ENCODE data around the gene UCN2.
"Not testable (repeated sequence)": the region's sequence is repeated elsewhere in the genome, so short reads cannot be mapped to it uniquely, and the experiment has no call there.

UCN2 gene

DNA sequence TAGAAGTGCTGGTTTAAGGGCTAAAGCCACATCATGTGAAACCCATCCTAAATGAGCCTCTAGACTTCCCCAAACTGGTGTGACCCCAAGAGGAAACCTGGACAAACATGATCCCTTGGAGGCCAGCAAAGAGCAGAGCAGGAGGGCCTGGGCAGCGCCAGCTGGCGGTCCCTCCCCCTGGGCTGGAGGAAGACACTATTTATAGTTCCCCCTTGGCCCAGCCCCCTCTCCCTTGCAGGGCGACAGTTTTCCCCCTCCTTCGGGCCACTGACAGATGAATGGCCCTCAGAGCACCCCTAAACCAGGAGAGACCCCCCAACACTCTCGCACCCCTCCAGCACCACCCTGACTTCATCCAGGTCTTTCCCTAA lies 2.9 kb downstream of the UCN2 start:
- no peak for DNase-seq

DNA sequence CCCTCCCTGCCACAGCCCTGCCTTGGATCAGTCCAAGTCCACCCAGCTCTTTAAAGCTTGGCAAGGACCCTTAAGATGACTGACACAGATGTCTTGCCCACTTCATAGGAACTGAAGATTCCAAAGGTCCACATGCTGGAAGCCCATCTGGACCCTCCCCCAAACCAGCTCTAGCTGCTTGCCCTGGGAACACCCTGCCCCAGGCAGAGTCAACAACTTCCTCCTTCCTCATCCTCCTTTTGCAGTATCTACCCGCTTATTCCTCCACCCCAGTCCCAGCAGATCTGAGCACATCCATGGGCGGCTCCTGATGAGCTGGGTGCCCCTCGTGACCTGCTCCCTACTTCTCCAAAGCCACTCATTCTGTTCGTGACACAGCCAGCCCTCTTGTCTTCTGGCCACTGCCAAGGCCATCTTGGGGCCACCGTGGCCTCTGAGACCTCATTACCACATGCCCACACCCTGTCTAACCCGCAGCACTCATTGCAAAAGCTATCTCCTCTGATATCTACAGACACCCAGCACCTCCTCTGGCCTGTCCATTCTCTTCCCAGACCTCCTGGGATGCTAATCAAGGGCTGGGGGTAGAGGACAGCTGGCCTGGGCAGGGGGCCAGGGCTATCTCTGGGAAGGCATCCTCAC lies 5.0 kb downstream of the UCN2 start:
- no peak for DNase-seq

DNA sequence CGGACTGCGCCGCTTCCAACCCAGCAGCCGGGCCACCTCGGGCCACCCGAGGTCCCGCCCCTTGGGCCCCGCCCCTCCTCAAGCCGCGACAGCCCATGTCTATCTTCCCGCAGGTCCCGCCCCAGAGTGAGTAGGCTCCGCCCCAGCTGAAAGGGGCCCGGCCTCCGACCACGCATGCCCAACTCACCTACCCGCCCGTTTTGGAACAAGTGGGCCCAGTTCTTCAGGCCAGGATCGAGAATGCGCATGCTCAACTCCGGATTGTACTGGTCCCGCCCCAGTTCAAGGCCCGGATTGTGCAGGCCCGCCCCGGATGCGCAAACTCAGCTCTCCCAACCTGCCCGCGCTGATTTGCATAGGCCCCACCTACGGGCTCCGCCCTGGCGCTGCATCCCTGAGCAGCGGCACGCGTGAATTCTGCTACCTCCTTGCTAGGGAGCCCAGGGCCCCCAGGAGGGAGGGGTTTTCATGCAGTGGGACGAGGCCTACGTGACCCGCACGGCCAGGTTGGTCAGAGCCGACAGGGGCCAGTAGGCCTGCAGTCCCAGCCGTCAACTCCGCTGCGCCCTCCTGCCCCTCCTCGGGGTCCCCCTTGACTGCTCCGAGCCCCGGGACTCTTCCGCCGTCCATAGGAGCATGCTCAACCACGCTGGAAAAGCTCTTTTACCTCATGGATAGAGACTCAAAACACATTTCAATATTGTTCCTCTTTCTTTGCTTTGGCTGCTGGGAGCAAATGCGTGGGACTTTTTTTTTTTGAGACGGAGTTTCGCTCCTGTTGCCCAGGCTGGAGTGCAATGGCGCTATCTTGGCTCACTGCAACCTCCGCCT lies 6.6 kb downstream of the UCN2 start, which contains the start of gene PFKFB4:
TSS of gene PFKFB4 (minus strand) at position 8 of the 831 bp plus-strand sequence. CDS start 26 bp downstream, outside the sequence.
- peak; percentile 100 for DNase-seq

DNA sequence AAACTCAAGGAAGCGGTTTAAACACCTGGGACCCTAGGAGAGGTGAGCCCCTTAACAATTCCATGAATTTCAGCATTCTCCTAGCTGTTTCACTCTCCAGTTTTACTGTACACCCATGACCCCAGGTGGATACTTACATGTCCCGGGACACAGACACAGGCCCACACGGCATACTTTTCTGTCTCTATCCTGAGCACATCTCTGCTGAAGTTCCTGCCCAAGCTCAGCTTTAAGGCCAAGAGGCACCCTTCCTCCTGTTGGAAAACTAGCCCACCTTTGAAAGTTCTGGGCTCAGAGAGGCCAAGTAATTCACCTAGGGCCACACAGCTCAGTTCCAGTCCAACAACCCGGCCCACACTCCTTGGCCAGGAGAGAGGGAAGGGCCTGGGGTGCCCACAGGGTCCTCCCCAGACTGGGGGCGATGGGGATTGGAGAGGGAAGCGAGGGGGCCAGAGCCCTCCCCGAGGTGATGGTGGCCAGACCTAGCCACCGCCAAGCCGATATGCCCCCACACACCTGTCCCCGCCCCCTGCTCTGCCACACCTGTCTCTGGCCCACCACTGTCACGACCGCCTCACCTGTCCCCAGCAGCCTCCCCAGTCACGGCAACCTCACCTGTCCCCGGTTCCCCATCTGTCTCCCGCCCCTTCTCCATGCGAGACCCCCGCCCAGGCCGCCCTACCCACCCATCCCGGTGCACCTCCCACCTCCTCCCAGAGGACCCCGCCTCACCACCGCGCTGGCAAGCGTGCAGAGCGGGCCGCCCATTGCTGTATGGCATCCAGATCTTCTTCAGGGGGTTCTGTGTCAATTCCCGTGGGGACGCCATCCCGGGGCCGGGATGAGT lies 7.4 kb downstream of the UCN2 start:
- no peak for DNase-seq

DNA sequence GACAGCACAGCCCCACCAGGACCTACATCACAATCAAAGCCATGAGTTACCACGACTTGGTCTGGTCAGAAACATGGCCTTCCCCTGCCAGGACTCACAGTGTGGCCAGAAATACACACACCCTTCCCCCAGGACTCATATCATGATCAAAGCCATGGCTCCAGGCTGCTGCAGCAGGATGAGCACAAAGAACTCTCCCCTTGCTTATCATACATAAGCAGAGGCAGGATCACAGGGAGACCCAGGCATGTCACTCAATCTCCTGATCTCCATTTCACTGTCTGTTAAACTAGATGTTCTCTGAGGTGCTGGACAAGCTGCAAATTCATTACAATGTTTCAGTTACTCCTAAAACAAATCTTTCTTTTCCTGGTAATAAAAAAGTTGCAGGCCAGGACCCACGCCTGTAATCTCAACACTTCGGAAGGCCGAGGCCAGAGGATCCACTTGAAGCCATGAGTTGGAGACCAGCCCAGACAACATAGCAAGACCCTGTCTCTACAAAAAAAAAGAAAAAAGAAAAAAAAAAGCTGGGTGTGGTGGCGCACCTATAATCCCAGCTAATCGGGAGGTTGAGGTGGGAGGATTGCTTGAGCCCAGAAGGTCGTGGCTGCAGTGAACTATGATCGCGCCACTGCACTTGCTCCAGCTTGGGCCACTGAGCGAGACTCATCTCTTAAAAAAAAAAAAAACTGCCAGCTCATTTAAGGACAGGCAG lies 8.2 kb downstream of the UCN2 start:
- no peak for DNase-seq

DNA sequence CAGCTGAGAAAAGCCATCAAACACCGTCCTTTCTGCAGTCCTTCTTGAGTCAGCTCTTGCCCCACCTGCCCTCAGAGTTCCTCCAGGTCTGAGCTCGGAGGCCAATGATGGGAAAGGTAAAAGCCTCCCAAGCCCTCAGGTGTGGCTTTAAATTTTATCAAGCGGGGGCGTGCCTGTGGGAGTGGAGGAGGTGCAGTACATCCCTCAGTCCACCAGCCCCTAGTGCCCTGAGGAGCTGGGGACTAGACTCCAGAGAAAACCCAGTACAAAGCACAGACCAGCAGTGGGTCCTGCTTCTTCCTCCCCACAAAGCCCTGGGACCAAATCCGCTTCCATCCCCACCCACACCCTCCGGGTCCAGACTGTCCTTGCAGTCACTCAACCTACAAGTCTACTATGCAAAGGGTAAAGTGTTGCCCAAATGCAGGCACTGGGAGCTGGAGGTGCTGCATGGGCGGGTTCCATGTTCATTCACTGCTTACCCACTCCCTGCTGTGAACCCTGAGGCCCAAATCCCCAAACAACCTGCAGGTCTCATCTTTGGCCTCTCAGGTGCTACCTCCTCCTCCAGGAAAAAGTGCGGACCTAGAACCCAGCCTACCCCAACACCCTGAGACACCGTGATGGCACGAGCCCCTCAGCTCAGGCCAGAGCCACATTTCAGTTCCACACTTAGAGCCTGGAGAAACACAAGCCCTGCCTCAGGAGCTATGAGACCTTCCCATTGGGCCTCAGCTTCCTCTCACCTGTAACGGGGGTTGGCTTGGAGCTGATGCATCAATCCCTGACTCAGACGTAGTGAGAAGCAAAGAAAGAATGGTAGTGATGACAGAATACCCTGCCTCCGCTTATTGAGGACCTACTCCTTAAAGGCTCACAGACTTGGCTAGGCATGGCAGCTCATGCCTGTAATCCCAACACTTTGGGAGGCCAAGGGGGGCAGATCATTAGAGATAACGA lies 9.4 kb downstream of the UCN2 start:
- DNase-seq, result no peak

DNA sequence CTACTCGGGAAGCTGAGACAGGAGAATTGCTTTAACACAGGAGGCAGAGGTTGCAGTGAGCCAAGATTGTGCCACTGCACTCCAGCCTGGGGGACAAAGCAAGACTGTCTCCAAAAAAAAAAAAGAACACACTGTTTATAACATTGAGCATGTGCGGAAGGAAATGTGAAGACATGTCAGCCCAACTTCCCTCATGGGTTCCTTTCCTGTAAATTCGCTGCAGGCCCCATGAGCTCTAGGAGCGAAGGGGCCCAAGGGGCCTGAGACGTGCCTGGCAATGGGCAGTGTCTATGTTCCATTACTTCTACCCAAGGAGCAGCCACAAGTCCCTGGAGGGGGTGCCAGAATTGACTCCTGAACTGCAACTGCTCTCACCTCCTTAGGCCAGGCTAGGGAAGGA lies 10.2 kb downstream of the UCN2 start:
- no peak for DNase-seq

DNA sequence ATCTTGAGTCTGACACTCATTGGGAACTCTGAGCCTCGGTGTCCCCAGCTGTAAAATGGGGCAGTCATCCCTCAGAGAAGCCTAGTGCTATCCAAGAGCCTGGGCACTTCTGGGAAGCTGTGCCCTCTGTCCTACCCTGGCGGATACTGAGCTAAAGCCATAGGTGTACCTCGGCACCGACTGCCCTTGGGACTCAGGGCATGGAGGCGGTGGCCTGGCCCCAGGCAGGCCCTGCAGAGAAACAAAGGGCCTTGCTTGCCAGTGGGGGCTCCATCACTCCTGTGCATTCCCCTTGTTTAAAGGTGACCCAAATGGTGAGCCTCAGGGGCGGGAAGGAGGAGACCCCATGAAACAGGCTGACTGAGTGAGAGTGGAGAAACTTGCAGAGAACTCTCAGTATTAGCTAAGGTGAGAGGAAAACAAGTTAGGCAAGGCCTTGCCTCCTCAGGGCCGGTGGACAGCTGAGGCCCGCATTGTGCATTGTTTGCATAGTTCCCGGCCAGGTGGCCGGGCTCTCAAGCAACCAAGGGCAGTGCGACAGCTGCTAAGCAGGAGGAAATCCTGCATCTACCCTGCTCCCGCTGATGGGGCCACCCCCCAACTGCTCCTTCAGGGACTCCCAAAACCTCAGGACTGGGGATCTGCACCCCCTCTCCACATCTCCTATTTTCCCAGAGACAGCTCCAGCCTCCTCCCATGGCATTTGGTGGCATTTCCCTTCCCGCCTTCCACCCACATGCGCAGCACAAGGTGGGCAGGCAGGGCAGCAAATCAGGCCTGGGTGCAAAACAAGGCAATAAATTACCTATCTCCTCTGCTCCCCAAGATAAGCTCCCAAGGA lies 11.2 kb downstream of the UCN2 start:
- no peak for DNase-seq

DNA sequence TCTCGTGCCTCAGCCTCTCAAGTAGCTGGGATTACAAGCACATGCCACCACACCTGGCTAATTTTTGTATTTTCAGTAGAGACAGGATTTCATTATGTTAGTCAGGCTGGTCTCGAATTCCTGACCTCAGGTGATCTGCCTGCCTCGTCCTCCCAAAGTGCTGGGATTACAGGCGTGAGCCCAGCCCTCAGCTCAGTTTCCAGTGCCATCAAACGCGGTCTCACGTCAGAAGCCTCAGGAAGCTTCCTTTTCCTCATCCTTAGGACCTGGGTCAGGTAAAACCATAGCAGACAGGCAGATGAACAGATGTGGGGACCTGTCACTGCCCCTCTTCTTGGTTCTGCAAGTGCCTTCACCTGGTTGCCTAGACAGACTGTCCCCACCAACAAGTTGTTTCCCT lies 11.9 kb downstream of the UCN2 start:
- not testable (repeated sequence) for DNase-seq

DNA sequence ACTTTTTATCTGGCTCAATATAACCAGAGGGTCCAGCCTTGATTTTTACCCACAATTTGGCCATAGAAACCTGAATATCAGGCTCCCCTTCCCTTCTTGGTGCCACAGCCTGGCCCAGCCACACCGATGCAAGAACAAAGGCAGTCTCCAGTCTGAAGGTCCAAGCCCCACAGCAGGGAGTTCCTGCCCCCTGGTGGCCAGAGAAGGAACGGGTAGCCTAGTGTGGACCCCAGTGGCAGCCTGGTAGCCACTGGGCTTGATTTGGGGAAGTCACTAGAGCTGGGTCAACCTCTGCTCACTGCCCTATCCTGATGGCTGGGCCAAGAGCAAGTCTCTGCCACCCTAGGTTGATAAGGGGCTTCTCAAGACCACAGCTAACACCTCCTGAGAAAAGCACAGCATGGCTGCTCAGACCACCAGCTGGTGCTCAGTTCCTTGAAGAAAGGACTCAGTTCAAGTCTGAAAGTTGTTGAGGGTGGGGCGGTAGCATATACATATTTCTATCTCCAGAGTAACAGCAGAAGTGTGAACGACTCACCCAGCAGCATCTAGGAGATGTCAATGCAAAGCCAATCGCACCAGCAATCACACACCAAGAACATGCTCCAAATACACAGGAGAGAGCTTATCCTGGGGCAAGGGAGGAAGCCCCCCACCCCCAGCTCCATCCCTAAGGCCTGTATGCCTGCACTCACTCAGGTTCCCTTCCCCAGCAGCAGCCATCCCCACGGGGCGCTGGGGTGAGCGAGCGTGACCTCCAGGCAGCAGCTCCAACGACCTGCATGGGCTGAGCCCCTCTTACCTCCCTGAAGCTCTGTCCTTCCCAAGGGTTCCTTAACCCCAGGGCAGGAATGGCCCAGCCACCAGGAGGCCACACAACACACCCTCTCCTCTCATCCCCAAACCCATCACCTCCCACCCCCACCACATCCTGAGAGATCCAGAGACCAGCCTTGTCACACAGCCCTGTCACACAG lies 14.6 kb downstream of the UCN2 start:
- DNase-seq, result peak; percentile 90

DNA sequence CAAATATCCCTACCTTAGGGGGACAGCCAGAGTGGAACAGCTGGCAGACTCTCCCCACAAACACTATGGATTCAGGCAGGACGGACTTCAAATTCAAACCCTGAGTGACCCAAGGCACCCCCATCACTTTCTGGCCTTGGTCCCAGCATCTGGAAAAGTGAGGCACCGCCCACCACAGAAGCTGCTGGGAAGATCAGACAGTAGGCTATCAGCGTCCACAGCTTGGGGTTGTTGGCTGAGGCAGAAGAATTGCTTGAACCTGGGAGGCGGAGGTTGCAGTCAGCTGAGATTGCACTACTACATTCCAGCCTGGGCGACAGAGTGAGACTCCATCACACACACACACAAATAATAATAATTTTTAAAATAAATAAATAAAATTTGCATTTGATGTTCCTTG lies 15.5 kb downstream of the UCN2 start:
- DNase-seq, result no peak

DNA sequence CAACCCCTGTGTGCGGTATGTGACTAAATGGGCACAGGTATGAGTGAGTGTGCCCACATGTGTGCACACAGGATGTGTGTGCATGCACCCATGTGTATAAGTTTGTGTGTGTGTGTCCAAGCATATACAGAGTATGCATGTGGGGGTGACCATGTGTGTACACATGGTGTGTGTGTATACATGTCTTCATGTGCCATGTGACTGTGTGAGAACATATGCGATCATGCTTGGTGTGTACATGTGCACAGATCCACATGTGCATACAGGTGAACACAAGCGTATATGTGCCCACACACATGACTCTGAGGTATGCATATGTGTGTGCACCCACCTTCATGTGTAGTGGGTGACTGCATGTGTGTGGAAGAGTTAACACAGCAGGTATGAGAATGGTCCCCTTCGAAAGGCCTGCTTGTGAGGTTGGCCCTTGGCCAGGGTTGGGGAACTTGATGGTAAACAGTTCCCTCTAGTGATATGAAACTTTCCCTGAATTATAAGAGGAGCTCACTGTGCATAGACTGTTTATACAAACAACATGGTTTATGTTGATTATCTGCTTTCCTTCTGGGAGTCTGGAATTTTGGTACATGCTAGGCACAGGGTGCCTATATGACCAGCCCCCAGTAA lies 17.3 kb downstream of the UCN2 start:
- DNase-seq, result no peak

DNA sequence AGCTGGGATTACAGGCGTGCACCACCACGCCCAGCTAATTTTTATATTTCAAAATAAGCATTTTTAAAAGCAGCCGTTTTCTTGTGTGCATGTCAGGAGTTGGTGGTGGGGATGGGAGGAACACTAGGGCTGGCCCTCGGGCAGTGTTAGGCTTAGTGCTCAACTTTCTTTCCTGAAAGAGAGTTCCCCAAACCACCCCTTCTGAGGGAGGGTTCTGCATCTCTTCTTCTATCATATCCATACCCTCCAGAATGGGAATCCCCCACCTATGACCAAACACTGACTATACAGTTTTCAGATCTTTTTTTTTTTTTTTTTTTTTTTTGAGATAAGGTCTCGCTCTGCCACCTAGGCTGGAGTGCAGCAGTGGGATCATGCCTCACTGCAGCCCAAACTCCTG lies 19.4 kb downstream of the UCN2 start:
- no peak for DNase-seq

DNA sequence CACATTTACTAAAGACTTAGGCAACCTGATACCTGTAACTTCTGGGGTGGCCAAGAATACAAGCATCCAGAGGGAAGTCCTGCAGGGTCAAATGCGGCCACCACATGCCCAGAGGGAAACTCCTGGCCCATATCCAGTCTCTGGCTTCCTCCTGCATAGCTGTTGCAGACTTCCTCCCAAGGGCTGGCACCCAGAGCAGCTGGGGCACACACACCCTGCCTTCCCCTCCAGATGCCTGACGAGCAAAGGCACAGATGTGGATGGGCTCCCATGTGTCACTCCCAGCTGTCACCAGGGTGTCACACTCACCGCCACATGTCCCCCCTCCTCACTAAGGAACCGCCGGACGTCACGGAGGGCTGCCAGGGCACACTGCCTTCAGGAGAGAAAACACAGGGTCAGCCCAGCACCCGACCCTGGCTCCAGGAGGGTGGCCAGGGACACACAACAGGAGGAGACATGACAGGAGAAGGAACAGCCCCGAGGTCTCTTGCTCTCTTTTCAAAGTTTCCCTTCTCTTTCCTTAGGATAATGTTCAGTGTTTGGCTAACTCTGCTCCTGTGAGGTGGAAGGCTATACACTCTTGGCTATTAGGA lies 20.2 kb downstream of the UCN2 start:
- no peak for DNase-seq

DNA sequence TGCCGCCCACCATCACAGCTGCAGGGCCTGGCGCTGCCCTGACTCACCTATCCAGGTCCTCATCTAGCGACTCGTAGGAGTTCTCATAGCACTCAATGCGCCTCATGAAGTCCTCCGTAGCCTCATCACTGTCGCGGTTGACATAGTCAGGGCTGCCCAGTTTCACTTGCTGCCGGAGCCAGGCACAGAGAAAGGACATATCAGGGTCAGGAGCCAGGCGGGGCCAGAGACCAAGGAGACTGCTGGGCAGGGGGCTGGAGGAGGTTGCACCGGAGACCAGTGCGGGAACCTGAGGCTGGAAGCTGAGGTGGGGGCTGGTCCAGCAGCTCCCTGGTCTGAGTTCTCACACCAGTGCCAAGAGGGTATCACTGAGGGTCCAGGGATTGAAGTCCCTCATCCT lies 25.1 kb downstream of the UCN2 start:
- DNase-seq, result no peak

DNA sequence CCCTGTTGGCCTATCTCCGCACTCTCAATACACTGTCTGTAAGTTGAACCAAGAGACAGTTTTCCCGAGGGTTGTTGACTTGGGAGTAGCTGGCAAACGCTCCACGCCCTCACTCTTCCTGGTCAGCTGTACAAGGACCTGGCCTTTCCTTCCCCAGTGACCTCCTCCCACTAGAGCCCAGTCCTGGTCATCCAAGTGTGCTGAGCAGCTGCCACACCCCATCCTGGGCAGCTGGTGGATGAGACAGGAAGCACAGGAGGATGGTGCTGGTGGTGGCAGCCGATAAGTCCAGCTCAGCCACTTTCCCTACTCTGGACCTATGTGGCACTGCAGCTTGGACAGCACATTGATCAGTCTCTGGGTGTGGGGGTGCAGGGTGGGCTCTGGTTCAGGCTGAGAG lies 26.8 kb downstream of the UCN2 start:
- DNase-seq, result no peak

DNA sequence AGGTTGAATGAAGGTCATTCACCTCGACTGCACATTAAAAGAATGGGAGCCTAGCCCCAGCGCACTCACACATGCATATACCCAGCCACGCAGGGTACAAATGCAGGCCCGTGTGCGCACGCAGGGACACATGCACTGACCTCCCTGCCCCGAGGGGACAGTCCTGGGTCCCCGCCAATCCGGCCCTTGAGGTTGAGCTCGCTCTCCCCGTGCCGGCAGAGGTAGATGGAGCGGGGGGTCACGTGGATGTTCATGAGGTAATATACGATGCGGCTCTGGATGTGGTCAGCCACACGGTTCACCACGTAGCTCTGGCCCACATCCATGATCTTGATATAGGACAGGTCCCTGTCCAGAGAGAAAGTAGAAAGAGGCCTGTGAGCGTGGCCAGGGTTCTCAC lies 27.5 kb downstream of the UCN2 start:
- DNase-seq, result no peak

DNA sequence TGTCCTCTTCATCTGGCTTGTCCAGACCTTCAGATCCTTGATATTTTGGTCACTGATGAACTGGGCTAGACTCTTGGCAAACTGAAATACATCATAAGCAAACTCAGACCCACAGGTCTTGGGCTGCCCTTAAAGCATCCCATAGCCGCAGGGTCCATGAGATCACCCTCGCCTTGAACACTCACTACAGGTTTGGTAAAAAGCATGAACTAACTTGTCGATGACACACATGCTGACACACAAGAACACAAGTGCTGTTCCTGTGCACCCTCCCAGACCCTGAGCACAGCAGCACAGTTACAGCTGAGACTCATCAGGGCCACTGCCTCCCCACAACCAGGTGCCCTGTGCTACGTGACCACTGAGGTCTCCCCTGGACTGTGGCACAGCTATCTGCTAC lies 28.0 kb downstream of the UCN2 start:
- no peak for DNase-seq

DNA sequence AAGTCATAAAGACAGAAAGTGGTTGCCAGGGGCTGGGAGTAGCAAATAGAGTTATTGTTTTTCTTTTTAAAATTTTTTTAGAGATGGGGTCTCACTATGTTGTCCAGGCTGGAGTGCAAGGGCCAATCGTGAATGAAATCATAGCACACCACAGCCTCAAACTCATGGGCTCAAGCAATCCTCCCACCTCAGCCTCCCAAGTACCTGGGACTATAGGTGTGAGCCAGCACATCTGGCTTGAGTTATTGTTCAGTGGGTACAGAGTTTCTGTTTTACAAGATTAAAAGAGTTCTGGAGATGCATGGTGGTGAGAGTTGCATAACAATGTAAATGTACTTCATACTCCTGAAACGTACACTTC lies 30.6 kb downstream of the UCN2 start:
- DNase-seq, result no peak

Measured in activated CD4-positive, alpha-beta T cell treated with anti-CD3 and anti-CD28 coated beads, Interleukin-2, Interleukin-6, amounts not matched to agents 100 ng/mL and 50 ng/mL, durations not matched to agents 16 hours and 8 hours (primary cell).